HuH-7.5 (cell line): ENCODE data around the gene SLX4IP.

Experiments used
- DNase-seq: peaks from one replicate; pipeline ENCODE4 v3.0.0; 2011; ENCODE audit warnings: low spot score

SLX4IP gene

GRCh38 chr20:10651227-10651990 lies 216.3 kb downstream of the SLX4IP start:
- DNase-seq, result no peak

DNA sequence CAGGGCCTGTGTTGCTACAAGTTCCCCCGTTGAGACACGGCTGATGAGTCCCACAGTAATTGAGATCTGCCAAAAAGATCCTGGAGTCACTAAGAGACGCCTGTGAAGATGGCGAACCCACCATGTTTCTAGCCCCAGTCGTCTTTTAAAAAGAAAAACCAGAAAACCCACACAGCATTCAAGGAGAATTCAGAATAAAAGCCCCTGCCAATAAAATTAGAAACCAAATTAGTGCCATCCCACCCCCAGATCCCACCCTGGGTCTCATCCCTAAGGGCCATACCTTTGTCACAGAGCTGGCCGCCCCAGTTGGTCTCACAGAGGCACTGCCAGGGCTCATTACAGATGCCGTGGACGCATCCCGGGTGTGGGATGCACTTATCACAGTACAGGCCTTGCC lies 217.1 kb downstream of the SLX4IP start:
- no peak for DNase-seq

DNA sequence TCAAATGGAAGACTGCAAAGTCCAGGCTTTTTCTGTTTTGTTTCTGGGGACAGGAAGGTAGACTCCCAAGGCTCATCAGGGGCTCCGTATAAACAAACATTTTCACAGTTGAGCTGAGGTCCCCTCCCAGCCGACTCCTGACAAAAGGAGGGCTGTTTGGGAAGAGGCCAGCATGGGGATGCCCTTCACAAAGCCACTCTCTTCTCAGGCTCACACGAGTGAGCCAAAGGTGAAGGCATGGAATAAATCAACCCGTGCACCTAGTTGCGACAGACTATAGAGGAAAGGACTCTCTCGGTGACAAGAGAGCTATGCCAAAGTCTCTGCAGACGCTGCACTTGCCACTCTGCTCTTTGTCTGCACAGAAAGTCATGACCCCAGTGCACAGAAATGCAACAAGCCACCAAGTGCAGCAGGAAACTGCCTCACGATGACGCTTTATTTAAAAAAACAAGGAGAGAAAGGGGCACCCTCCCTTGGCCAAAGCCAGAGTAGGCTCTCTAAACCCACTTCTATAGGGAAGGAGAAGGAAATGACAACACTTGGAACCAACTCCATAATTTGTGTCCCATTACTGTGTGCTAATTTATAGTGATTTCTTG lies 217.7 kb downstream of the SLX4IP start:
- DNase-seq, result no peak

- DNase-seq, result no peak
Measured at GRCh38 chr20:10653599-10654249, 218.6 kb downstream of the SLX4IP start.

- no peak for DNase-seq
Measured at GRCh38 chr20:10654250-10654610, 219.1 kb downstream of the SLX4IP start.

DNA sequence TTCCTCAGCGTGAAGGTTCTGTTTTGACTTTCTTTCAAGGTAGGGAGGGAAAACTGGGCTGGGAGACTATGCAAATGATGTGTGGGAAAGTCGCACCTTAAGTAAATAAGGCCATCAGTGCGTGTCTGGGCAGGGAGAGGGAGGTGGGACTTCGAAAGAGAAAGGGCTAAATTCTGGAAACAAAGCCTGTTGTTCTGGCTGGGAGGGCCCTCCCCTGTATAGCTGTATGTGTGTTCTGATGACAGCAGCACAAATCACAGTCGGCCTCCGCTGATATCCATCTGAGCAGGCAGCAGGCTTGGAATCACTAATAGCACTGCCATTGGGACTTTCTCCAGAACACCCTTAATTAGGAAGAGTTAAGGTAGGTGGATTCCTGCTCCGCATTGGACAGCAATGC lies 219.5 kb downstream of the SLX4IP start:
- no peak for DNase-seq

GRCh38 chr20:10655720-10656669 lies 220.9 kb downstream of the SLX4IP start:
- no peak for DNase-seq

DNA sequence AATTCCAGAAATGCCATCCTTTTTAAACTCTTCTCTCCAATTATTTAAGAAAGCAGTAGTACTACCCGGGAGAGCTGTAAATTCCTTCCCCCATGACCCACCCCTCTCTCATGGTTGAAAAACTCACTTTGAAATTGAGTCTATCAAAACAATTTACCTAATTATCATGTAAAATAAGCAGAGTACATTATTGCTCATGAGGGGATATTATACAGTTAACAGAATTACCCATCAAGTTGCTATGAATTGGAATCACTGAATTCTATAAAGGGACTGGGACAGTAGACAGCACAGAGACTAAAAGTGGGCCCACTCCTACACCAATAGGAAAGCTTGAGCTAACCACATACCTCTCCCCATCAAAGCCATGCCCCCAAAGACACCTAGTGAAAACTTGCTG lies 222.3 kb downstream of the SLX4IP start:
- DNase-seq, result no peak

DNA sequence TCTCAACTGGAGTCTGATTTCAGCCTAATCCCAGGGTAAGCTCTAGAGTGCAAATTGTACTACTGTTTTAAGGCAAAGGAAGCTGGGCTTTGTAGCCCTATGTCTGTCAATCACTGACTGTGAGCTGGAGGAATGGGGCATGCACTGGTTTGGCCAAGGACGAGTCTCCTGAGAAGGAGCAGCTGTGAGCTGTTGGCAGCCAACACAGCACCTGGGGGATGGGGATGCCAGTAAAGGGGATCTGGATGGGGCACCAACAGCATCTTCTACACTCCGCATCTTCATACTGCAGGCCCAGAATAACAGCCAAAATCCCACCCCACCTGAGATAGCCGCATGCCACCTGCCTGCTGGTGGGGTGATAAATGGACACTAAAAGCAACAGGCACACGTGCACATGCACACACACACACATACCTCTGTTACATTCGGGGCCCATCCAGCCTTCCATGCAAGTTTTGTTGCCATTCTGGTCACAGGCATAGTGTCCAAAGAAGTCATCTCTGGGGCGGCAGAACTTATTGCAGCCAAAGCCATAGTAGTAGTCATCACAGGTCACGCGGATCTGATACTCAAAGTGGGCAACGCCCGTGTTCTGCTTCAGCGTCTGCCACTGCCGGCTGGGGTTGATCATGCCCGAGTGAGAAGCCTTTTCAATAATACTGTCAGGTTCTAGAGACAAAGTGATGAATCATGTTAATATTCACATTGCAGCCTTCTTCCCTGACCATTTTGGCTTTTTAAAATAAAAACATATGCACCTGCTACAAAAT lies 223.1 kb downstream of the SLX4IP start:
- no peak for DNase-seq

GRCh38 chr20:10658876-10659632 lies 223.9 kb downstream of the SLX4IP start:
- no peak for DNase-seq

- DNase-seq, result no peak
Measured at GRCh38 chr20:10659651-10660601, 224.8 kb downstream of the SLX4IP start.

DNA sequence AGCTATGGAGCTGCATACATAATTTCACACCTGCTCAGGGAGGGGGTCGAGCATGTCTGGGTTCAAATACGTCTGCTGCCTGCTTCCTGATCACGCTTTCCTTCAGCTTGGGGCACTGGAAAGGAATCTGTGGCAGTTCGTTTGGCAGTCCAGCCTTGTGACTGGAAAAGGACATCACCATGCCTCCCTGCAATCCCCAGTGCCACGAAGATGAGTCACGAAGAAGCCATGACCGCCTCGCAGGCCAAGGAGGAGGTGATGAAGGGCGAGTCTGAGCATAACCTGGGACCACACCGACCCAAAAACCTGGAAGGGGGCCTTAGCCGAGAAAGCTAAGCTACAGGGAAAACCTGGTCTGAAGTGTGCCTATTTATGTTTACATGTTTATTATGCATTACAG lies 225.6 kb downstream of the SLX4IP start:
- no peak for DNase-seq

GRCh38 chr20:10661261-10661660 lies 226.2 kb downstream of the SLX4IP start:
- no peak for DNase-seq

GRCh38 chr20:10662151-10662550 lies 227.0 kb downstream of the SLX4IP start:
- DNase-seq, result no peak

GRCh38 chr20:10662661-10663458 lies 227.8 kb downstream of the SLX4IP start:
- no peak for DNase-seq

DNA sequence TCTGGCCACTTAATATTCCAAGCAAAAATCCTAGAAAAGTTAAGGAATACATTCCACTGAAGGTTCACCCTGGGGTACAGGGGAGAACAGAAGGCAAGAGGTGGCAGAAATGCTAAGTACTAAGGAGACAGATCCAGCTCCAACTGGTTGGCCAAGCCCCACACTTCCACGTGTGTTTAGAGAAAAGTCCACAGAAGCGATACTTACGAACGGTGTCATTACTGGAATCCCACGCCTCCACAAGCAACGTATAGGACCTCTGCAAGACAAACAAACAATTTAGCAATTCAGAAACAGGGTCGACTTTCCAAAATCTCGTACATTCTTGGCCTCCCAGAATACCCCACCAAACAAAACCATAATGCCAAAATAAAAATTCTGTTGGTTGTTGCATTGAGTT lies 228.7 kb downstream of the SLX4IP start:
- no peak for DNase-seq

- DNase-seq, result no peak
Measured at GRCh38 chr20:10665027-10665561, 230.0 kb downstream of the SLX4IP start.

GRCh38 chr20:10665791-10666190 lies 230.7 kb downstream of the SLX4IP start:
- no peak for DNase-seq
